Esophagus squamous epithelium (tissue), 4 donors: Measurements from ENCODE around the gene PRKCE.

Source experiments
- POLR2A ChIP-seq, 4 donors: fragments of 450-650 bp; IDR thresholded peaks; one replicate each; pipeline ENCODE4 v1.6.1; 2017; ENCODE audit warnings: antibody characterized with exemption in 4 of 4, mild to moderate bottlenecking in 4 of 4, moderate library complexity in 3 of 4
- TF ChIP-seq, protein P1 (sequence below), 6 experiments: fragments of 450-650 bp in 4 of 6; fragments of 200-600 bp in 2 of 6; sonication (generic) in 2 of 6; IDR thresholded peaks; one replicate each; pipeline ENCODE4 v1.5.1; 2016 to 2019; ENCODE audit warnings: antibody characterized with exemption in 6 of 6, mild to moderate bottlenecking in 4 of 6, moderate library complexity in 4 of 6

DNA sequence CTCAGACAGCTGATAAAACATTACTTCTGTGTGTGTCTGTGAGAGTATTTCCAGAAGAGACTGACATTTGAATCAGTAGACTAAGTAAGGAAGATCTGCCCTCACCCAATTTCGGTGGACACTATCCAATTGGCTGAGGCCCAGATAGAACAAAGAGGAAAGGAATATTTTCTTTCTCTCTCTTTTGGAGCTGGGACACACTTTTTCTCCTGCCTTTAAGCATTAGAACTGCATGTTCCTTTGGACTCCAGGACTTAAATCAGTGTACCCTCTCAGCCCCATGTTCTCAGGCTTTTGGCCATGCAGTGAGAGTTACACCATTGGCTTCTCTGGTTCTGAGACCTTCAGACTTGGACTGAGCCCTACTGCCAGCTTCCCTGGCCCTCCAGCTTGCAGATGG lies 37.1 kb upstream of the PRKCE start:
- TF ChIP-seq, protein P1, sequence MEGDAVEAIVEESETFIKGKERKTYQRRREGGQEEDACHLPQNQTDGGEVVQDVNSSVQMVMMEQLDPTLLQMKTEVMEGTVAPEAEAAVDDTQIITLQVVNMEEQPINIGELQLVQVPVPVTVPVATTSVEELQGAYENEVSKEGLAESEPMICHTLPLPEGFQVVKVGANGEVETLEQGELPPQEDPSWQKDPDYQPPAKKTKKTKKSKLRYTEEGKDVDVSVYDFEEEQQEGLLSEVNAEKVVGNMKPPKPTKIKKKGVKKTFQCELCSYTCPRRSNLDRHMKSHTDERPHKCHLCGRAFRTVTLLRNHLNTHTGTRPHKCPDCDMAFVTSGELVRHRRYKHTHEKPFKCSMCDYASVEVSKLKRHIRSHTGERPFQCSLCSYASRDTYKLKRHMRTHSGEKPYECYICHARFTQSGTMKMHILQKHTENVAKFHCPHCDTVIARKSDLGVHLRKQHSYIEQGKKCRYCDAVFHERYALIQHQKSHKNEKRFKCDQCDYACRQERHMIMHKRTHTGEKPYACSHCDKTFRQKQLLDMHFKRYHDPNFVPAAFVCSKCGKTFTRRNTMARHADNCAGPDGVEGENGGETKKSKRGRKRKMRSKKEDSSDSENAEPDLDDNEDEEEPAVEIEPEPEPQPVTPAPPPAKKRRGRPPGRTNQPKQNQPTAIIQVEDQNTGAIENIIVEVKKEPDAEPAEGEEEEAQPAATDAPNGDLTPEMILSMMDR (IDR thresholded peaks at IDR 0.05) = no peak
- TF ChIP-seq POLR2A (IDR thresholded peaks at IDR 0.05) = no peak
